HG02840 (cell line): ENCODE data around the gene TENM4.
"Not testable (repeated sequence)": the region's sequence is repeated elsewhere in the genome, so short reads cannot be mapped to it uniquely, and the experiment has no call there.

Experiments
- ATAC-seq: cut with Tn5 transposase; IDR thresholded peaks from one replicate; pipeline ENCODE4 v1.9.1; 2021; ENCODE audit warnings: mild to moderate bottlenecking, moderate library complexity, moderate number of reproducible peaks; ENCODE audit not compliant: unreplicated experiment, low FRiP score

The TENM4 gene

GRCh38 chr11:79192836-79193235, 248.0 kb downstream of the TENM4 start:
- no peak for ATAC-seq

GRCh38 chr11:79191716-79192115, 249.1 kb downstream of the TENM4 start:
- not testable (repeated sequence) for ATAC-seq

GRCh38 chr11:79190553-79190952, 250.3 kb downstream of the TENM4 start:
- not testable (repeated sequence) for ATAC-seq

GRCh38 chr11:79189601-79190000, 251.2 kb downstream of the TENM4 start:
- ATAC-seq = no peak

GRCh38 chr11:79189055-79189454, 251.8 kb downstream of the TENM4 start:
- ATAC-seq = no peak

GRCh38 chr11:79186669-79187068, 254.2 kb downstream of the TENM4 start:
- ATAC-seq = no peak

GRCh38 chr11:79185351-79185750, 255.5 kb downstream of the TENM4 start:
- no peak for ATAC-seq

GRCh38 chr11:79184285-79184684, 256.5 kb downstream of the TENM4 start:
- ATAC-seq = no peak

GRCh38 chr11:79182794-79183193, 258.0 kb downstream of the TENM4 start:
- no peak for ATAC-seq

- no peak for ATAC-seq
Observed at GRCh38 chr11:79179087-79179486, 261.7 kb downstream of the TENM4 start.

GRCh38 chr11:79174045-79175008, 266.5 kb downstream of the TENM4 start:
- no peak for ATAC-seq

- no peak for ATAC-seq
Observed at GRCh38 chr11:79173615-79174014, 267.2 kb downstream of the TENM4 start.

GRCh38 chr11:79170321-79170720, 270.5 kb downstream of the TENM4 start:
- ATAC-seq = no peak

GRCh38 chr11:79168530-79169110, 272.2 kb downstream of the TENM4 start:
- ATAC-seq = no peak

- no peak for ATAC-seq
Observed at GRCh38 chr11:79167510-79168188, 273.2 kb downstream of the TENM4 start.

- no peak for ATAC-seq
Observed at GRCh38 chr11:79165908-79166307, 274.9 kb downstream of the TENM4 start.

- ATAC-seq = no peak
Observed at GRCh38 chr11:79160791-79161403, 279.9 kb downstream of the TENM4 start.

GRCh38 chr11:79159657-79160450, 281.0 kb downstream of the TENM4 start:
- ATAC-seq = no peak

- no peak for ATAC-seq
Observed at GRCh38 chr11:79157738-79158137, 283.1 kb downstream of the TENM4 start.

GRCh38 chr11:79156031-79156430, 284.8 kb downstream of the TENM4 start:
- no peak for ATAC-seq
